Kidney glomerular epithelial cell (primary cell): ENCODE measurements around the gene IFT43.
A peak's percentile ranks its signal among the peaks of the same experiment; 100 is the strongest.
"Not testable (repeated sequence)": the region's sequence is repeated elsewhere in the genome, so short reads cannot be mapped to it uniquely, and the experiment has no call there.

Experiments used
- DNase-seq: peaks from one replicate; lab custom pipeline; 2025; lab: John Stamatoyannopoulos, UW

IFT43 gene

DNA sequence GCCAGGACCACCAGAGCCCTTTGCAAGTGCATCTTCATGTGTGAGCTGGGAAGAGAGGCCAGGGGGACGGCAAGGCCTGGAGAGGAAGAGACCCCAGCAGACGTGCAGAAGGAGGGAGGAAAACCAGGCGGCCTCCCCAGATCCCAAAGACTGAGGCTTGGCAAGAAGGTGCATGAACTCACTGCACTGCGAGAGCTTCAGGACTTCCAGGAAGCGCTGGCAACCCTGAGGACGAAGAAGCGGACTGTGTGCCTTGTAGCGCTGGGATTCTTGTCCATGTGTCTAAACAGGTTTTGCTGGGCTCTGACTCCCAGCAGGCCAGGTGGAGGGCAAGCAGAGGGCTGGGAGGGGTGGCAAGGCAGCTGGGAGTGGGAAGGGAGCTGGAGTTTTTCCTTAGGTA, 4.7 kb upstream of the IFT43 start:
- DNase-seq = no peak

DNA sequence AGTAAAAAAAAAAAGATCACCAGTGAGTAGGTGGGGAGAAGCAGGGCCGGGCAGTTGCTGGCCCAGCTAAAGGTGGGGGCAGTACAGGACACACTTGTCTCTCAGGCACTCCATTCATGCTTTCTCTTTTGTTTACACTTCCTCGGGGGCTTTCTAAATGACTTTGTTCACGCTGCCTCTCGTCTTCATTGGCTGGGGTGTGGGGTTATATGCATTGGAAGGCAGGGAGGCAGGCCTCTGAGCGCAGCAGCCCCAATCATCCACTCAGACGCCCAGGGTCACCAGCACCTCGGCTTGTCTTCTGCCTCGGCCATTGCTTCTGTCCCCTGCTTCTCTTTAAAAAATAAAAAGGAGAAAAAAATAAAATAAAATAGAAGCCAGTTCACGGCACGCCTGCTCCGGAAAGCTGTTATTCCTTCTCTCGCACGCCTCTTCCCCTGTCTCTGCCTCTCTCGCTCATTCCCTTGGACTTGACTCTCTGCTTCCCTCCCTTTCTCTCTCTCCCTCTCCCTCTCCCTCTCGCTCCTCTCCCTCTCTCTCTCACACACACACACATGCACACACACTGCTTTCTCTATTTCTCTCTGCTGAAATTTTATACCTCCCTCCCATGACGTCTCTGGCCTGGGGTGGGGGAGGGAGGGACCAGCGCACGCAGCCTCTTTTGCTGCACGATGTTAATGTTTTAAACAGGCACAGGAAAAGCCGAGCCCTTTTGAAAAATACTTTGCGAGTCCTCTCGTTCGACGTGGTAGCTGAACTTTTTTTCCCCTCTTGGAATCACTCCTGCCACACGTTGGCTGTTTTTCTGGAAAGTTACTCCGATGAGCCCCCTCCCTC, 3.9 kb upstream of the IFT43 start, which contains the start of gene TGFB3:
TSS of gene TGFB3 (minus strand) at position 570 of the 840 bp plus-strand sequence. CDS start 1,102 bp downstream, outside the sequence.
- peak; percentile 89 for DNase-seq

DNA sequence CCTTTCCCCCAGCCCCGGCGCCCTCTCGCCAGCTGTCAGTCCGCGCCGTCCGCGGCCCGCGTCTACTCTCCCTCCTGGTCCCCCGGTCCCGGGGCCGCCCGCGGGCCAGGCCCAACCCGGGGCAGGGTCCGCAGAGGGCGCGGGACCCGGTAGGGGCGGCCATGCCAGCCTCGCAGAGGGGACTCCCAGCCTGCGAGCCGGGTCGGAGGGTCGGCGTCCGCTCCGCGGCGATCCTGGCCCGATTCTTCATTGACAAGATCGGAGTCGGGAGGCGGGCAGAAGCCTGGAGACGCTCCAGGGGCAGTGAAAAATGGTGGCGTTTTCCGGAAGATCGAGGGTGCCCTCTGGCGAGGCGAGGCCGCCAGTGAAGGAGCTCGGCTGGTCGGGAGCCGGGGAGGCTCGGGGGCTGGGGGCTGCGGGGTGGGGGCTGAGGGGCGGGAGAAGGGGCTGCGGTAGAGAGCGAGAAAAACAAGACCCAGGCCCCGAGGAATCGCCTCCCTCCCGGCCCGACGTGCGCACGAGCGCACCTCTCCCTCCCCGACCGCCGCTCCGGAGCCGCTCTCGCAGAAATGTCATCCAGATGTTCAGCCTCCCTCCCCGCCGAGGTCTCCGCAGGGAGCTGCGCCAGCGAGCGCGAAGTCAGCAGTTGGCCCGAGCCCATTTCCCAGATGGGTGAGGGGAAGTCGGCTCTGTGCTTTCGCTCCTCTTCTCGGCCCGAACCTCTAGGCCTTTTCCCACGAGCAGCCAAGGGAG, 3.1 kb upstream of the IFT43 start:
- DNase-seq = peak; percentile 66

GRCh38 chr14:75983019-75983358, 2.6 kb upstream of the IFT43 start:
- DNase-seq = no peak

- no peak for DNase-seq
Measured at GRCh38 chr14:75984674-75985073, 889 bp upstream of the IFT43 start.

- DNase-seq = no peak
Measured at GRCh38 chr14:75986439-75986765, 839 bp downstream of the IFT43 start.

DNA sequence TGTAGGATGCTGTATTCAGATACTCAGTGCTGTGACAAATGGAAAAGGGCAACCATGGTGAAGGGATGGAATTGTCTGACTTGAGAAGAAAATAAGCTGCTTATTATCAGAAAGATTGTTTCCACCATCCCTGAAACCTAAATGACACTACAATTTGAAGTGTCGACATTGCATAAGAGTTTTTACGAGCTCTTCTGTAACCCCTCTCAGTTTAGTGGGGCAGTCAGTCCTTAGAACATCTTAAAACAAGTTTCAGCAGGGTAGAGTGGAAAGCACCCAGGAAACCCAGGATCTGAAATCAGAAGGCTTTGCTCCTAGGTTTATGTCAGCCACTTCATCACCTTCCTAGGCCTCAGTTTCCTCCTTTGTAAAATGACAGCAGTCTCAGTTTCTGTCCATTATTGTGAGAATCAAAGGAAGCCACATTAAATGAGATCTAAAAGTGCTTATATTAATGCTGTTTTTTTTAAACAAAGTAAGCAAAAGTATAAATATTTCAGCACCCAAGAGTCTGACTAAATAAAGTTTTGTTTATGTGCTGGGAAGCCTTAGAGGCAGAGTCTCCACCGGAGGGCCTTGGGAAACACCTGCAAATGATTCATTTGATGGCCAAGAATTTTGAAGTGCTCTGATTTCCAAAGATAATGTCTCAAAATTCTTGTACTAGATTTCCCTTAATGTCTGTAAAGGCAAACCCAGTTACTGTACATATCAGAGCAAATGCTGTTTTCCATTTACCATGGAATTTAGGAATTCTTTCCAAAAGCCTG, 1.8 kb downstream of the IFT43 start:
- no peak for DNase-seq

DNA sequence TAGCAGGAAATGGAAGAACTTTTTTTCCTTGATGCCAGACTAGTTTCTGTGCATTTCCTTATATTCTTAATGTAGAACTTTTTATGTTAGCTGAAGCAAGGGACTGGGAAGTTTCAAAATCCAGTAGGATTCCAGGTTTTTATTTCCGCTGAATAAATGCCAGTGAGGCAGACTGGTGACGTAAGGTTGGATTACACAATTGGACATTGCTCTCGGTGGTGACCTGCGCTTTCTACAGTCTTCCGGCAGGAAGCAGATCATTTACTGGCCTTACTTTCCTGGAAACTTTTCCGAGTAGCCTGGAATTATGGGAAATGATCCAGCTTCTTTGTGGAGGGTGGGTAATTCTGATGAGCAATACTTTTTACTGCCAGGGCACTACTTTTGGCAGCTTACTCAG, 3.6 kb downstream of the IFT43 start:
- no peak for DNase-seq

GRCh38 chr14:75990297-75990696, 4.7 kb downstream of the IFT43 start:
- DNase-seq = no peak

- DNase-seq = no peak
Measured at GRCh38 chr14:75991753-75992152, 6.2 kb downstream of the IFT43 start.

- peak; percentile 49 for DNase-seq
Measured at GRCh38 chr14:75993567-75994041, 8.0 kb downstream of the IFT43 start.

- peak; percentile 31 for DNase-seq
Measured at GRCh38 chr14:75995372-75996041, 9.9 kb downstream of the IFT43 start.

GRCh38 chr14:75996488-75996887, 10.9 kb downstream of the IFT43 start:
- no peak for DNase-seq

GRCh38 chr14:75999511-76000190, 14.1 kb downstream of the IFT43 start:
- no peak for DNase-seq

- no peak for DNase-seq
Measured at GRCh38 chr14:76002383-76002782, 16.8 kb downstream of the IFT43 start.

DNA sequence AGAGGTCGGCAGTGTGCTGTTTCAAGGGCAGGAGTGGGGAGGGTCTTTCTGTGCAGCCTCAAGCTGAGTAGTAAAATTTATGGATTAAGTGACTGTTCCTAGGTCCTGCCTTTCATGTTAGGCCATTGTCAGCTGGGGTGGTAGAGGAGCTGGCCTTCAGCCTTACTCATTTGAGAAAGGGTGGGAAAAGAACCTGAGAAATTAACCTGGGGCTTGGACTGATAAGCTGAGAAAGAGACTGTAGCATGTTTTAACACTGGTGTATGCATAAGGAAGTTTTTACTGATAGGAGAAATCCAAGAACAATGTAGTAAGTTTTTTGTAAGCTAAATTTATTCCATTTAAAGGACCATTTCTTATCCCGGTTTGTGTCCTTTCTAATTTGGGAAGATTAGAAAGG, 20.7 kb downstream of the IFT43 start:
- DNase-seq = no peak

DNA sequence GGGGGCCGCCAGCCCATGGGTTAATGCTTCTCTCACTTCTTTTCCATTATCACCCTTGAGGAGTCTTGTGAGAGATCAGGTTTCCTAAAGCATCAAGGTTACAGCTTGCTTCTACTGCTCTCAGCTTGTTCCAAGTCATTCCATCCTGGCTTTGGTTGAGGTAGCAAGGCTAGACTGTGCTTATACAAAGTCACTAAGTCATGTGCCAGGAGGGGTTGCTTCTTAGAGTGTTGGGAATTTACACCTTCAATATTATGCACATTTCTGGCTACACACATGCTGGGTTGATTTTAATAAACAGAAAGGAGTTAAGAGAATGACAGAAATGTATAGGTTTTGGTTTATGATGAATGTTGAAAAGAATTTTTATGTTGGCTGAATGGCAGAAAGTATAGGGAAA, 21.8 kb downstream of the IFT43 start:
- DNase-seq = no peak

DNA sequence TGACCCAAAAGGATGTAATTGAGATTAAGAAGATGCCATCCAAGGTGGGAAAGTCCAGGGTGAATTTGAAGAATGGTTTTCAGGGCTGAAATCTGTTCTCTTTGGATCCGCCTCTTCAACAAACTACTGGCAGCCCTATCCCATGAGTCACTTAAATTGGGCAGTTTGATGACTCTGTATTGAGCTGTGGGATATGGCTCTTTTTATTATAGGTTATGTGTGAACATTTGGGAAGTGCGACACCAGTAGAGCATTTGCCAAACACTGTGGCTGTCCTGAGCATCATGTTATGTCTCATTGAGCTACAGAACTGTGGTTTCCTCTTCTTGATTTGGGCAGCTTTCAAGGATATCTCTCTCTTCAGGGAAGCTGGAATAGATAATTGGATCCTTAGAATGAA, 22.3 kb downstream of the IFT43 start:
- no peak for DNase-seq

DNA sequence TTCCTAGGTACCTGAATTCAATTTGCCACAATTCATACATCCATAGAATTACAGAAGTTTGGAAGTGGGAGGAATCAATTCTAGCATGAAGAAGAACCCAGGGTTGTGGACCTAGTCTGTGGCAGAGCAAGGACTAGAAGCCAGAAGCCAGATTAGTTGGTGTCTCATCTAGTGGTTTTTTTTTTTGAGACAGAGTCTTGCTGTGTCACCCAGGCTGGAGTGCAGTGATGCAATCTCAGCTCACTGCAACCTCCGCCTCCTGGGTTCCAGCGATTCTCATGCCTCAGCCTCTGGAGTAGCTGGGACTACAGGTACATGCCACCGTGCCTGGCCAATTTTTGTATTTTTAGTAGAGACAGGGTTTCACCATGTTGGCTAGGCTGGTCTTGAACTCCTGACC, 24.1 kb downstream of the IFT43 start:
- not testable (repeated sequence) for DNase-seq

- DNase-seq = no peak
Measured at GRCh38 chr14:76011930-76012329, 26.4 kb downstream of the IFT43 start.

DNA sequence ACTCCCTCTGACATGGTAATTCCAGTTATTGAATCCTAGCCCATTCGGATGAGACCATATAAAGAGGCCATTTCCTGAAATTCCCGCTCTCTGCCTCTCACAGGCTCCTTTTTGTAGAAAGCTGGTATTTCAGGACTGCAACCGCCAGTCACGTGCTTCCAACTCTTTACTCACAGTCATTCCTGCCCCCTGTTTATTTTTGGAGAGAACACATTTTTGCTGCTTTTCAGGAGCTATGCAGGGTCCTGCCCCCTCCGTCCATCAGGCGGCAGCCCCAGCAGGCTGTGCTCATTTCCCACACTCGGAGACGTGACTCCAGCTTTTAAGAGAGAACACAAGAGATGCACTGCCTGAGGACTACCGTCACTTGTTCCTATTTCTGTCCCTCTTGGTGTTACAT, 26.8 kb downstream of the IFT43 start:
- DNase-seq = no peak
